GM19324 (cell line): ENCODE measurements around the gene CROCC.
"Not testable (repeated sequence)": the region's sequence is repeated elsewhere in the genome, so short reads cannot be mapped to it uniquely, and the experiment has no call there.

Experiments
- ATAC-seq: cut with Tn5 transposase; IDR thresholded peaks from one replicate; pipeline ENCODE4 v1.9.1; 2021; ENCODE audit warnings: mild to moderate bottlenecking, moderate library complexity; ENCODE audit not compliant: unreplicated experiment, low FRiP score

Gene CROCC

DNA sequence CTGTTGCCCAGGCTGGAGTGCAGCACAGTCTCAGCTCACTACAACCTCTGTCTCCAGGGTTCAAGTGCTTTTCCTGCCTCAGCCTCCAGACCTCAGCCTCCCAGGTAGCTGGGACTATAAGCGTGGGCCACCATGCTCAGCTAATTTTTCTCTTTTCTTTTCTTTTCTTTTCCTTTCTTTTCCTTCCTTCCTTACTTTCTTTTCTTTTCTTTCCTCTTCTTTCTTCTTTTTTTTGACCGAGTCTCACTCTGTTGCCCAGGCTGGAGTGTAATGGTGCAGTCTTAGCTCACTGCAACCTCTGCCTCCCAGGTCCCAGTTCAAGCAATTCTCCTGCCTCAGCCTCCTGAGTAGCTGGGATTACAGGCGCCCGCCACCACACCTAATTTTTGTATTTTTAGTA, 42.4 kb downstream of the CROCC start:
- ATAC-seq = not testable (repeated sequence)

- ATAC-seq = no peak
Observed at GRCh38 chr1:16965486-16966067, 43.8 kb downstream of the CROCC start.

DNA sequence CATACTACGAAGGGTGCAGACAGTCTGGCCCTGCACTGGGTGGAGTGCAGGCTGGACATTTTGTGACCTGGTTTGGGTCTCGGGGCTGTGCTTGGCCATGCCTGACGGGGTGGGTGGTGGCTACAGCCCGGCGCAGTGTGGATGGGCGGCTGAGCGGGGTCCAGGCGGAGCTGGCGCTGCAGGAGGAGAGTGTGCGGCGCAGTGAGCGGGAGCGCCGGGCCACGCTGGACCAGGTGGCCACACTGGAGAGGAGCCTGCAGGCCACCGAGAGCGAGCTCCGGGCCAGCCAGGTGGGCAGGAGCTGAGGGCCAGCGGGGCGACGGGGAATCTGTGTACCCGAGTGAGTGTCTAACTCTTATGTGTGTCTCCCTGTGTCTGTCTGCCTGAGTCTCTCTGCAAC, 44.6 kb downstream of the CROCC start:
- no peak for ATAC-seq

GRCh38 chr1:16967095-16967575, 45.4 kb downstream of the CROCC start:
- no peak for ATAC-seq

DNA sequence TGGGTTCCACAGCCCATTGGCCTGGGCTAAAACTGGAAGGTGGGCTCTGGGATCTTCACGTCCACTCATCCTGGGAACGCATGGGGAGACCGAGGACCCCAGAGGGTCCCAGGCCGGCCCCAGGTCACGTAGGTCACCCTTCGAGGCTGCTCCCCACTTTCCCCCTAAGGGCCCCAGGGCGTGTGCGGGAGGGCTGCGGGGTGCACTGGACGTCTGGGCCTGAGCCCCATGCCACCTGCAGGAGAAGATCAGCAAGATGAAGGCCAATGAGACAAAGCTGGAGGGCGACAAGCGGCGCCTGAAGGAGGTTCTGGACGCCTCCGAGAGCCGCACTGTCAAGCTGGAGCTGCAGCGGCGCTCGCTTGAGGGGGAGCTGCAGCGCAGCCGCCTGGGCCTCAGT, 46.2 kb downstream of the CROCC start:
- ATAC-seq = no peak

DNA sequence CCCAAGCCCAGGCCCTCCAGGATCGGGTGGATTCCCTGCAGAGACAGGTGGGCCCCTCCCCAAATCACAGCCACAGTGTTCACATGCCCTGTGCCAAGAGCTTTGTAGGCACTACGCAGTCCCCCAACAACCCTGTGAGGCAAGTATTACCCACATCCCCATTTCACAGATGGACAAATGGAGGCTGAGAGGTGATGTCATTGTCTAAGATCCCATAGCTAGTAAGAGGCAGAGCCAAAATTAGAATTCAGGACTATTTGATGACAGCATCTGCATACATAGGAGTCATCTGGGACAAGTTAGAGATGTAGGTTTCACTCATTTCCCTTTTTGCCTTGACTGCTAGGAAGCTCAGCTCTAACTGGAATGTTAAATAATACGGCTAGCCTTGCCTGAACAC, 46.6 kb downstream of the CROCC start:
- ATAC-seq = no peak

GRCh38 chr1:16969057-16969611, 47.4 kb downstream of the CROCC start:
- no peak for ATAC-seq

DNA sequence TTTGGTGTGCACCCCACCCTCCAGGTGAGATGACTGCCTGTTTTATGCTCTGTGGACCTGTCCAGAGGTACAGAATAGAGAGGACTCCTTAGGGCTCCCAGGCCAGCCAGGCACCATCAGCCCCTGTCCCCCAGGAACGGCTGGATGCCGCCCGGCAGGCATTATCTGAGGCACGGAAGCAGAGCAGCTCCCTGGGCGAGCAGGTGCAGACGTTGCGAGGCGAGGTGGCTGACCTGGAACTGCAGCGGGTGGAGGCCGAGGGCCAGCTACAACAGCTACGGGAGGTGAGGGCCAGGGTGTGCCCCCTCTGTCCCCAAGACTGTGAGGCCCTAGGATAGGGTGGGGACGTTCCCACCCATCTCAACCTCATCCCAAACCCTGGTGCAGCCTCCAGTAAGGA, 47.9 kb downstream of the CROCC start:
- no peak for ATAC-seq

- ATAC-seq = no peak
Observed at GRCh38 chr1:16970132-16970910, 48.6 kb downstream of the CROCC start.

DNA sequence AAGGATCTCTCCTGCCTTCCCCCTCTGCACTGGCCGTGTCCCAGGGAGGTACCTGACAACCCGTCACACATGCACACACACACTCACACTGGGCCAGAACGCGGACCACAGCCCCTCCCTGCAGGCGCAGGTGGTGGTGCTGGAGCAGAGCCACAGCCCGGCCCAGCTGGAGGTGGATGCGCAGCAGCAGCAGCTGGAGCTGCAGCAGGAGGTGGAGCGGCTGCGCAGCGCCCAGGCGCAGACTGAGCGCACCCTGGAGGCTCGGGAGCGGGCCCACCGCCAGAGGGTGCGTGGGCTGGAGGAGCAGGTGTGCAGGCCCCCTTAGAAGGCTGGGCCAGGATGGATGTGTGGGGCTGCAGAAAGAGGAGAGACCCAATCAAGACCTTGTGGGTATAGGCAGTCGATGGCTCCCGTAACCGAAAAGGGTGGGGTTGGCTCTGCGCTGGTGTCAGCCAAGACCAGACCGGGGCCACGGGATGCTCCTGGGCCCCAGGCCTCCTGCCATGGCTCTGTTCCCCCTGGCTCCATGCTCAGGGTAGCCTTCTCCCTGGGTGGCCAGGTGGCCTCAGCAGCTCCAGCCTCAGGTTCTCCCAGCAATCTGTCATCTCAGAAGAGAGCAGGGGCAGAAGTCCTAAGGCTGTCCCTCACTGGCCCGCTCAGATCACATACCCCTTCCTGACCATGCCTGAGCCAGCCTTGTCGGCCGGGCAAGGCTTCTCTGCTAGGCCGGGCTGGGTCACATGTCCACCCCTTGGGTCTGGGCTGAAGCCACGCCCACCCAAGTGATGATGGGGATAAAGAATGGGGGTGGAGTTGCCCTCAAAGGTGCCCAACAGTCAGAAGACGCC, 49.8 kb downstream of the CROCC start:
- no peak for ATAC-seq

DNA sequence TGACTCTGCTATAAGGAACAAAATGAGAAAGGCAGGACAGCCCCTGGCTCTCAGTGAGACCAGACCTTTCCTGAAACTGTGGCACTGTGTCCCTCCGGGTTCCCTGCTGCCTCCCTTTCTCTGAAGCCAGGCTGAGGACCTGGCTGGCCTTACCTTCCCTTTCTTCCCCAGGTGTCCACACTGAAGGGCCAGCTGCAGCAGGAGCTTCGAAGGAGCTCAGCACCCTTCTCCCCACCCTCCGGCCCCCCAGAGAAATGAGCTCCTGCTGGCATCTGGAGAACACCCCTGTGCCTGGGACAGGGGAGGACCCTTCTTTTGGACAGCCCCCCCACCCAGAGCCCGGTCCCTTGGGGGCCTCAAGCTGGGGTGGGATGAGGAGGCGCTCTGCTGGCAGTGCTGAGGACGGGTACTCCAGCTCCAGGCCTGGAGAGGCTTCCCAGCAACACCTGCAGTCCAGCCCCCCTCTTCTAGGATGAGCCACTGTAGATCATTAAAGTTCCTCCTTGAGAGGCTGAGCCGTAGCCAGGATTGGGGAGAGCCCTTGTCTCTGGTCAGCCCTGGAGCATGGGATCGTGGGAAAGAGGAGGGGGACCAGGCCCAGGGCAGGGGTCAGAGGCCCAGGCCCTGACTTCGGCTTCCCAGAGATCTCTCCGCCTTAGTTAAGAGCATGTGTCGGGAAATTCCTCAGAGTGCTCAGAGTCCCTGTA, 50.6 kb downstream of the CROCC start:
- ATAC-seq = no peak

DNA sequence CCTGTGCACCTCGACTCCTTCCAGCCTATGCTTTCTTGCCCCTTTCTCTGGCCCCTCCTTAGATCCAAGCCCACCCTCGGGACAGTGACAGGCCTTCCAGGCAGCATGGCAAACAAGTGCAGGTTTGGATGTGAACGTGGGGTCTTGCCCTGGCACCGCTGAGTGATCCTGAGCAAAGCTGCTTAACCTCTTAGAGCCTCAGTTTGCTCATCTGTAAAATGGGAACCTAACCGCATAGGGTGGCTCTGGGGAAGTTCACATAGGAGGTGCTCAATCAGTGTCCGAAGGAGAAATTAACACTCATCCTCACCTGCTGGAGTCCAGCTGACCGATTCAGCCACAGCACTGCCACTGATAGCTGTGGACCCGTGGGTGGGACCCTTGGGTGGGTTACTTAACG, 51.5 kb downstream of the CROCC start:
- ATAC-seq = no peak

GRCh38 chr1:16975211-16975610, 53.5 kb downstream of the CROCC start:
- no peak for ATAC-seq

DNA sequence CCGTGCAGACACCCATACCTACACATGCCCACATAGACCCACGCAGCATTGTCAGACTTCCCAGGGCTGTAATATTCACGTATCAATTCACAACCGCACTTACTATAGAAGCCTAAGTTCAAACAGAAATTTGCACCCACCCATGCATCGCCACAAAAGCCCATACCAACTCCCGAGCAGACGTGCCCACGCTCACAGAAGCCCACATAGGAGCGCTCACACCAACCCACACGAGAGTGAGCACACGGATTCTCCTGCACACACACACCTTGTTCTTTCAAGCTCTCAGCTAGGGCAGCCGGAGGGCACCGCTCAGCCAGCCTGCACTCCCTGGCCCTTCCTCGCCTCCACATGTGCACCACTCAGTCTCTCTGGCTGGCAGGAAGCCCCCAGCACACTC, 54.1 kb downstream of the CROCC start:
- no peak for ATAC-seq

DNA sequence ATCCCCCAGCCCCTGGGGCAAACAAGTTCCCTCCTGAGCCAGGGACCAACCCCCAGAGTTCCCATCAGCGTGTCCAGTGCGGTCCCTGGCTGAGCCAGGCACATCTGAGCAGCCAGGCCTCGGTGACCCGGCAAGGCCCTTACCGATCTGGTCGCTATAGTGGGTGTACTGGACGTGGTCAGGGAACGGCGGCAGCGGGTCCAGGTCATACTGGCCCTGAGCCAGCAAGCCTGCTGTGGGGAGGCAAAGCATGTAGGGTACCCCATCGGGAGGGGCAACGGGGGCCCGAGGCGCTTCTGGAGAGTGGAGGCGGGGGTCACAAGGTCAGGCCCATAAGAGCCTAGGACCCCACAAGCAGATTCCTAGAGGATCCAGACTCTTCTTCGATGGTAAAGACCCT, 55.2 kb downstream of the CROCC start:
- no peak for ATAC-seq

DNA sequence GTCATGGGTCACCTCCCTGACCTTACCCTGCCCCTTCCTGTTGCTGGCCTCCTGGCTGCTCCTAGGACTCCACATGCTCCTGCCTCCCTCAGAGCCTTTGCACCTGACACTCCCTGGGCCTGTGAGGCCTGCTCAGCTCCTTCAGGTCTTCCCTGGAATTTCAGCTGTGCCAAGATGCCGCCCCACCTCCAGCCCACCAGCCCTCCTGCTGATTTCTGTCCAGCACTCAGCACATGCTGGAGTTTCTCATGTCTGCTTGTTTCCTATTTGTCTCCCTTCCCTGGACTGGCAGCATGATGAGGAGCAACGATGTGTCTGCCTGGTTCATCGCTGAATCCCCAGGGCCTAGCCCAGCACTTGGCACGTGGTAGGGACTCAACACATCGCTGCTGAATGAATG, 55.6 kb downstream of the CROCC start:
- no peak for ATAC-seq

GRCh38 chr1:16978139-16978538, 56.4 kb downstream of the CROCC start:
- no peak for ATAC-seq

- no peak for ATAC-seq
Observed at GRCh38 chr1:16978567-16979474, 57.1 kb downstream of the CROCC start.
